Right atrium auricular region (tissue), 2 donors: ENCODE data around the gene MYO1C. TPM values are rescaled to one million over a fixed set of nuclear protein-coding genes. Genes with fewer than 3 reads are reported as not detected.

Source experiments
- DNase-seq: peaks from one replicate; pipeline ENCODE4 v3.0.0-alpha.2; 2019; ENCODE audit warnings: low spot score
- H3K27ac ChIP-seq, 2 donors: fragments of 200-600 bp; sonication (generic); 1 replicate in 1 of 2; 2 replicates in 1 of 2; pipeline ENCODE4 v1.5.1; 2016 to 2019
- H3K27me3 ChIP-seq, 2 donors: fragments of 200-600 bp; sonication (generic); one replicate each; pipeline versions ENCODE4 v1.5.1 to v1.6.0; 2017 to 2019
- H3K36me3 ChIP-seq: fragments of 200-600 bp; sonication (generic); one replicate; pipeline ENCODE4 v1.5.1; 2016
- H3K4me1 ChIP-seq, 2 donors: fragments of 200-600 bp; sonication (generic); one replicate each; pipeline versions ENCODE4 v1.5.1 to v1.6.0; 2017 to 2019
- H3K4me3 ChIP-seq, 2 donors: fragments of 200-600 bp; sonication (generic); 1 replicate in 1 of 2; 2 replicates in 1 of 2; pipeline ENCODE4 v1.5.1; 2017 to 2019; ENCODE audit warnings: mild to moderate bottlenecking in 1 of 2, moderate library complexity in 1 of 2
- H3K9me3 ChIP-seq, 2 donors: fragments of 200-600 bp; sonication (generic); one replicate each; pipeline ENCODE4 v1.5.1; 2019
- total RNA-seq, 2 donors: library from RNA; depleted of rRNA; stranded (reverse); fragments of >200 nt; gene quantifications; one replicate each; pipeline ENCODE4 v1.1.0, GENCODE V29; 2016
- TF ChIP-seq, protein P1 (sequence below), 2 donors: fragments of 200-600 bp; sonication (generic); IDR thresholded peaks; one replicate each; pipeline ENCODE4 v1.5.1; 2019; ENCODE audit warnings: antibody characterized with exemption in 2 of 2

The MYO1C gene
- total RNA-seq, result 100 to 1,000 TPM in 1 of 2 donors, 10 to 100 TPM in 1; 83.6 to 161 TPM

DNA sequence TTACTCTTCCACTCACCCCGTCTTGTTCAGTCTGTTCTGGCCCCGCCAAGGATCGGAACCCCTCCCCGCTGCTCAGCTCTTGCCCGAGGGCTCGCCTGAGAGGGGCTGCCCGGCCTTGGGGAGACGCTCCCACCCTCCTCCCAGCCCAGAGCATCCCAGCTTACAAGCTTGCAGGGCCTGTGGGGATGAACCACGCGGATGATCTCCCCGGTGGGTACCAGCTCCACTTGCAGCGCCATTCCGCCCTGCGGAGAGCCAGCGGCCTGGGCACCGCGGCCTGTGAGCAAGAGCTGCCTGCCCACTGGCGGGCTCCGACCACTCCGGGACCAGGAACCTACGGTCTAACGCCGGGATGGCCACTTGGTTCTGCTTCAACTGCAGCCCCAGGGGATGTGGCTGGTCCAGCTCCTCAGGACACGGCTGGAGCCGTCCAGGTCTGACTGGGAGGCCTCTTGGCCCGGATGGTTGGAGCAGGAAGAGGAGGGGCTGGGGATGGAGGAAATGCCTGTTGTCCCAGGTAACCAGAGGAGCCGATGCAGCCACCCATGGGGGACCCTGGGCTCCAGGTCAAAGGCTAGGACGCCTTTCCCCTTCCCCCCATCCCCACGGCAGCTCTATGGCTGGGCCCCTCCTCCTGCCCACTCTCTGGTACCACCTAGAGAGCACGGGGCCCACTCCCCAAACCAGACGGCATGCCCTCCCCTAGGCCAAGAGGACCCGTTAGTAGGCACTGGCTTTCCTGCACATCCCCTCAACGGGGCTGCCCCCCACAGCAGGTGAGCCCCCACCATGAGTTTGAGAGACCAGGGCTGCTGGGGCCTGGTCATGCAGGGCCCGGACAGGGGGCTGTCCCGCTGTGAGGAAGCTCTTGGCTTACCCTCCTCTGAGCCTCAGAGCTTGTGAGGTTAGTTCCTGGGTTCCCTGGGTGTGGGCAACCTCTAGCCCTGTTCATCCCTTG, at the start of gene MYO1C:
Gene MYO1C (minus strand): TSS at position 438 of the 958 bp plus-strand sequence. CDS start 199 bp downstream, at position 239.
- no peaks in the 10 kb centered on the region for H3K27me3 ChIP-seq
- H3K27ac ChIP-seq, result peak within 1 kb of the TSS; percentile 98 to 99
- TF ChIP-seq, protein P1, sequence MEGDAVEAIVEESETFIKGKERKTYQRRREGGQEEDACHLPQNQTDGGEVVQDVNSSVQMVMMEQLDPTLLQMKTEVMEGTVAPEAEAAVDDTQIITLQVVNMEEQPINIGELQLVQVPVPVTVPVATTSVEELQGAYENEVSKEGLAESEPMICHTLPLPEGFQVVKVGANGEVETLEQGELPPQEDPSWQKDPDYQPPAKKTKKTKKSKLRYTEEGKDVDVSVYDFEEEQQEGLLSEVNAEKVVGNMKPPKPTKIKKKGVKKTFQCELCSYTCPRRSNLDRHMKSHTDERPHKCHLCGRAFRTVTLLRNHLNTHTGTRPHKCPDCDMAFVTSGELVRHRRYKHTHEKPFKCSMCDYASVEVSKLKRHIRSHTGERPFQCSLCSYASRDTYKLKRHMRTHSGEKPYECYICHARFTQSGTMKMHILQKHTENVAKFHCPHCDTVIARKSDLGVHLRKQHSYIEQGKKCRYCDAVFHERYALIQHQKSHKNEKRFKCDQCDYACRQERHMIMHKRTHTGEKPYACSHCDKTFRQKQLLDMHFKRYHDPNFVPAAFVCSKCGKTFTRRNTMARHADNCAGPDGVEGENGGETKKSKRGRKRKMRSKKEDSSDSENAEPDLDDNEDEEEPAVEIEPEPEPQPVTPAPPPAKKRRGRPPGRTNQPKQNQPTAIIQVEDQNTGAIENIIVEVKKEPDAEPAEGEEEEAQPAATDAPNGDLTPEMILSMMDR (IDR thresholded peaks at IDR 0.05), result no peak
- peak within 1 kb of the TSS; percentile 59 to 77 for H3K4me3 ChIP-seq
- H3K4me1 ChIP-seq, result peaks cover 0 to 89% of the 10 kb centered on the region in 2 donors
- no peaks in the 10 kb centered on the region for H3K9me3 ChIP-seq
- peaks cover 8% of the 10 kb centered on the region for H3K36me3 ChIP-seq
- DNase-seq, result no peak

GRCh38 chr17:1541367-1541904, 49.0 kb upstream of the MYO1C start:
- no peak for DNase-seq

GRCh38 chr17:1539811-1540210, 47.3 kb upstream of the MYO1C start:
- Histone ChIP-seq H3K9me3 (no peaks in the 10 kb centered on the region), H3K27me3 (no peaks in the 10 kb centered on the region), H3K4me3 (no peak overlapping the region), H3K4me1 (no peaks in the 10 kb centered on the region), H3K36me3 (peaks cover 64% of the 10 kb centered on the region), H3K27ac (no peak overlapping the region)
- TF ChIP-seq, protein P1 (IDR thresholded peaks at IDR 0.05), result no peak
- no peak for DNase-seq

More at GRCh38 chr17:1541367-1541904, 49.0 kb upstream of the MYO1C start:
- H3K27ac ChIP-seq, result no peak overlapping the region
- H3K4me1 ChIP-seq, result no peaks in the 10 kb centered on the region
- no peak overlapping the region for H3K4me3 ChIP-seq
- TF ChIP-seq, protein P1 (IDR thresholded peaks at IDR 0.05), result no peak
- H3K36me3 ChIP-seq, result peaks cover 64% of the 10 kb centered on the region
- H3K27me3 ChIP-seq, result no peaks in the 10 kb centered on the region
- H3K9me3 ChIP-seq, result no peaks in the 10 kb centered on the region

- Histone ChIP-seq H3K4me3 (no peak overlapping the region), H3K4me1 (no peaks in the 10 kb centered on the region), H3K36me3 (peaks cover 75% of the 10 kb centered on the region), H3K9me3 (no peaks in the 10 kb centered on the region), H3K27me3 (no peaks in the 10 kb centered on the region), H3K27ac (no peak overlapping the region)
- no peak for DNase-seq
- TF ChIP-seq, protein P1 (IDR thresholded peaks at IDR 0.05), result no peak
Measured at GRCh38 chr17:1535737-1536136, 43.3 kb upstream of the MYO1C start.

DNA sequence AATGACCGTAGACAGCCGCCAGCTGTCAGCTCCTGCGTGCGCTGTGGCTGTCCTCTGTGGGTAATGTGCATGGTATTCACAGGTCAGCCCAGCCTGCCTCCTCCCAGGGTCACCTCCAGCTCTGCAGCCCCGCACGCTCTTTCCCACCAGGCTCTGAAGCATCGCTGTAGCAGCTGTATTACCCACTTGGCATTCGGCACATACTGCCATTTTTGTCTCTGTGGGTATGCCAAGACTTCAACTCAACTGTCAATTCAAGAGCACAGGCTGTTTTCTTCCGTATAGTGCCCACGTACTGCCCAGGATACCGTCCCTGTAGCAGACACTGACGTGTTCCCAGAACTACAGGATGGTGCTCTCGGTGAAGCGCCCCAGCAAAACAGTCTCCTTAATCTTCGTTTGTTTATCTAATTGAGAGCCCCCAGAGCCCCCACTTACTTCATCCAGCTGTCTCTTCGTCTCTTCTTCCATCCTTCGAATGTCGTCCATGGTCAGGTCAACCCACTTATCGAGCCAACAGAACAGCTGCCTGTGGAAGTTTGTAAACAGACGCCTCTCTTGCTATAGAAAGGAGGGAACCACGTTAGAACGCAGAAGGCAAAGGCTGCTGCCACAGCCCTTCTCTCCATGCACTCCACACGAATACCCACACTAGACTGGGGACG, 41.3 kb upstream of the MYO1C start:
- Histone ChIP-seq H3K4me3 (no peak overlapping the region), H3K4me1 (no peaks in the 10 kb centered on the region), H3K27me3 (no peaks in the 10 kb centered on the region), H3K27ac (peak overlapping the region in 1 of 2 donors; percentile 25), H3K9me3 (no peaks in the 10 kb centered on the region), H3K36me3 (peaks cover 71% of the 10 kb centered on the region)
- TF ChIP-seq, protein P1 (IDR thresholded peaks at IDR 0.05), result no peak
- DNase-seq, result no peak
